Fibroblast of lung (primary cell): Measurements from ENCODE around the gene COLEC12.

ENCODE experiments used
- CTCF ChIP-seq, 2 donors: IDR thresholded peaks in 1 of 2; conservative IDR thresholded peaks in 1 of 2; 1 replicate in 1 of 2; 2 replicates in 1 of 2; pipeline ENCODE4 v1.5.1; 2011 to 2012; ENCODE audit warnings: low read length in 2 of 2, control low read depth in 1 of 2, inconsistent platforms in 1 of 2, low read depth in 1 of 2, mild to moderate bottlenecking in 1 of 2
- EZH2 ChIP-seq: IDR thresholded peaks from 2 replicates; pipeline ENCODE4 v1.5.1; 2012; ENCODE audit warnings: low read length, control low read depth, mild to moderate bottlenecking; ENCODE audit errors: missing control alignments

GRCh38 chr18:390741-391478 is 109.6 kb downstream of the COLEC12 start:
- TF ChIP-seq CTCF (conservative IDR thresholded peaks at IDR 0.05 in 1 of 2, IDR thresholded peaks at IDR 0.05 in 1 of 2; ENCODE audit: low read depth in 1 of 2, low read length in 2 of 2) (no peak), EZH2 (no peak)
